ENCODE results near the gene RASSF3. TPM values are rescaled to one million over a fixed set of nuclear protein-coding genes. Genes with fewer than 3 reads are reported as not detected.

Gene RASSF3
- total and polyA plus RNA-seq, 11 donors = 32.8 to 116 (median 90.6) TPM

DNA sequence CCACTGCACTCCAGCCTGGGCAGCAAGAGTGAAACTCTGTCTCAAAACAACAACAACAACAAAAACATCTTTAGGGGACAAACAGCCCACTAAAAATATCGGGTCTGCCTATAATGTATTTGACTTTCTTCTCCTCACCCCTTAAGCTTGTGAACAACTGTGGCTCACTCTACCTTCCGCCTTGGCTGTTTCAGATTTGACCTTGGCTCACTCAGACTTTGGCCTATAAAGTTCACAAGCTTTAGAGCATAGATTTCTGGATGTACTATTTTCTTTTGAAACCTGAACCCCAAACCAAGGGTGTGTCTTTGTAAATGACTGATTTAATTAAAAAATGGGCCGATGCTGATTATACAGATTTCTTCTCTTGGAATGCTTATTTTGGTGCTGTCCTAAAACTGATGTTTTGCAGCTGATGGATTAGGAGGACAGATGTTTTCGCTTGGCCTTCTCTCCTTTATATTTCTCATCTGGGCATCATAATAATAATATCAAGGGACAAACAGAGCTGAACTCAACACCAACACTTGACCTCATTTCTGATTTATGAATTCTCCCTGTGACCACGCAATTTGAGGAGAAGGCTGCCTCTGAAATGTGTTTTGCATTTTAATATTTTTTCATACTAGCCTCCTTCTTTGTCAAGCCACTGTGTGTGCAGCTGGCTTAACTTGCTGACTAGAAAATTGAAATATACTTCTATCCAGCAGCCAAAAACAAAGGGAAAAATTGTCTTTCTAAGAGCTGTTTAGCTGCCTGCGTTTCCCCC is 40.2 kb upstream of the RASSF3 start:
- H3K27me3 ChIP-seq = no peaks in the 10 kb centered on the region
- WGBS, 4 donors = 78 to 86% (median 82%) methylated on average over 6 of the region's 6 CpGs
- peak in 3 of 4 donors; percentile 36 to 43 (median 40) for ATAC-seq
- peak overlapping the region in 10 of 12 donors; percentile 21 to 78 (median 50) for H3K27ac ChIP-seq
- DNase-seq = no peak
- peaks cover 0 to 43% (median 18%) of the 10 kb centered on the region in 12 donors for H3K4me1 ChIP-seq
- H3K36me3 ChIP-seq = no peaks in the 10 kb centered on the region
- H3K9me3 ChIP-seq = peaks cover 0 to 16% (median 8%) of the 10 kb centered on the region in 12 donors
- TF ChIP-seq, protein P1, sequence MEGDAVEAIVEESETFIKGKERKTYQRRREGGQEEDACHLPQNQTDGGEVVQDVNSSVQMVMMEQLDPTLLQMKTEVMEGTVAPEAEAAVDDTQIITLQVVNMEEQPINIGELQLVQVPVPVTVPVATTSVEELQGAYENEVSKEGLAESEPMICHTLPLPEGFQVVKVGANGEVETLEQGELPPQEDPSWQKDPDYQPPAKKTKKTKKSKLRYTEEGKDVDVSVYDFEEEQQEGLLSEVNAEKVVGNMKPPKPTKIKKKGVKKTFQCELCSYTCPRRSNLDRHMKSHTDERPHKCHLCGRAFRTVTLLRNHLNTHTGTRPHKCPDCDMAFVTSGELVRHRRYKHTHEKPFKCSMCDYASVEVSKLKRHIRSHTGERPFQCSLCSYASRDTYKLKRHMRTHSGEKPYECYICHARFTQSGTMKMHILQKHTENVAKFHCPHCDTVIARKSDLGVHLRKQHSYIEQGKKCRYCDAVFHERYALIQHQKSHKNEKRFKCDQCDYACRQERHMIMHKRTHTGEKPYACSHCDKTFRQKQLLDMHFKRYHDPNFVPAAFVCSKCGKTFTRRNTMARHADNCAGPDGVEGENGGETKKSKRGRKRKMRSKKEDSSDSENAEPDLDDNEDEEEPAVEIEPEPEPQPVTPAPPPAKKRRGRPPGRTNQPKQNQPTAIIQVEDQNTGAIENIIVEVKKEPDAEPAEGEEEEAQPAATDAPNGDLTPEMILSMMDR (IDR thresholded peaks at IDR 0.05) = no peak
- TF ChIP-seq POLR2A (IDR thresholded peaks at IDR 0.05) = no peak
- H3K4me3 ChIP-seq = no peak overlapping the region
- intact Hi-C loops (cut with DNase I) = loop anchor here in 5 of 10 donors (2.0 to 5.0 kb wide), 4 partner anchors 37 to 127 kb away; partner anchors contain the start of gene RASSF3 (in 2 of the 5)

DNA sequence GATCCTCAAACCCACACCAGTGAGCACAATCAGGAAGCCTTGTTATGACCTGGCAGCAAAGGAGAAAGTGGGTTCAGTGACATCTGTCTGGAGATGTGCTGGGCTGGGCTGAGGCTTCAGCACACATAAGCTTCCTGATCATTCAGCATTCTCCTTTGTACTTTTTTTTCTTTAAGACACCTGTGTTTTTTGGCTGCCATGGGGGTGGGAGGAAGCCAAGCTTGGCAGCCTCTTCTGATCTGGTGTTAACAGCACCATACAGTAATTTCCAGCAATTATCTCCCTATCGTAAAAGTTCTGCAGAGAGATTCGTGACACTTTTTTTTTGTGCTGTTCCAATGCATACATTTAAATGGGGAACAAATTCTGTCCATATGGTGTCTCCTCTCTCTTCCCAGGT is 38.9 kb upstream of the RASSF3 start:
- H3K27me3 ChIP-seq = no peaks in the 10 kb centered on the region
- DNase-seq = no peak
- peaks cover 0 to 43% (median 18%) of the 10 kb centered on the region in 12 donors for H3K4me1 ChIP-seq
- peaks cover 0 to 29% (median 11%) of the 10 kb centered on the region in 12 donors for H3K9me3 ChIP-seq
- H3K4me3 ChIP-seq = no peak overlapping the region
- no peak for TF ChIP-seq POLR2A (IDR thresholded peaks at IDR 0.05)
- TF ChIP-seq, protein P1 (IDR thresholded peaks at IDR 0.05) = no peak
- intact Hi-C loops (cut with DNase I) = loop anchor here in 1 of 10 donors (5.0 kb wide), 1 partner anchor 36 kb away; no protein-coding TSS in a partner anchor
- WGBS, 4 donors = 28 to 37% (median 32%) methylated on average over 2 of the region's 2 CpGs
- ATAC-seq = no peak
- peak overlapping the region in 1 of 12 donors; percentile 47 for H3K27ac ChIP-seq
- no peaks in the 10 kb centered on the region for H3K36me3 ChIP-seq

DNA sequence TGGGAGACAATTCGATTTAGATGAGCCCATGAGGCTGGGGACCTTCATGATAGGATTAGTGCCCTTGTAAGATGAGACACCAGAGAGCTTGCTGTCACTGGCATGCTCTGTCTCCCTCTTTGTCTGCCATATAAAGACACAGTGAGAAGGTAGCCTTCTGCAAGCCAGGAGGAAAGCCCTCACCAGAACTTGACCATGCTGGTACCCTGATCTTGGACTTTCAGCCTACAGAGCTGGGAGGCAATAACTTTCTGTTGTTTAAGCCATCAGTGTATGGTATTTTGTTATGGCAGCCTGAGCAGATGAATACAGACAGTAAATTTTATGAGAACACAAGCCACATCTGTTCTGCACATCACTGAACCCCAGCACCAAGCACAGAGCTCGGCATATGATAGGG is 38.1 kb upstream of the RASSF3 start:
- Histone ChIP-seq H3K27ac (no peak overlapping the region), H3K9me3 (peaks cover 0 to 29% (median 11%) of the 10 kb centered on the region in 12 donors), H3K4me1 (peaks cover 0 to 43% (median 18%) of the 10 kb centered on the region in 12 donors), H3K4me3 (no peak overlapping the region), H3K36me3 (no peaks in the 10 kb centered on the region), H3K27me3 (no peaks in the 10 kb centered on the region)
- no peak for DNase-seq
- WGBS, 4 donors = 91 to 96% (median 95%) methylated on average over 2 of the region's 2 CpGs
- intact Hi-C loops (cut with DNase I) = loop anchor here in 1 of 10 donors (5.0 kb wide), 1 partner anchor 35 kb away; no protein-coding TSS in a partner anchor
- TF ChIP-seq, protein P1 (IDR thresholded peaks at IDR 0.05) = no peak
- no peak for TF ChIP-seq POLR2A (IDR thresholded peaks at IDR 0.05)
- ATAC-seq = no peak

DNA sequence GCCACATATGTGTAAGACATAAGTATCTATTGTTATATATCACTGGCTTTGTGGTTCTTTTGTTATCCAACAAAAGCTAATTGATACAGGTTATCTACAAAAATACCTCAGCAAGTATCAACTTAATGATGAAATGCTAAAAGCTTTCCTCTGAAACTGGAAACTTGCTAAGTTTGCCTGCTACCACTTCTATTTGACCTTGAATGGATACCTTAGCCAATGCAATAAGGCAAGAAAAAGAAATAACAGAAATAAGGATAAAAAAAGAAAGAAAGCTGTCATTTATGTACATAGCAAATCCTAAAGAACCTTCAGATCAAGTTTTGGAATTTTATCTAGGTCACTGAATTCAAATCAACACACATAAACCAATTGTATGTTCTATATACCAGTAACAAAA is 35.5 kb upstream of the RASSF3 start:
- Histone ChIP-seq H3K27me3 (no peaks in the 10 kb centered on the region), H3K4me3 (no peak overlapping the region), H3K27ac (no peak overlapping the region), H3K9me3 (peaks cover 0 to 29% (median 11%) of the 10 kb centered on the region in 12 donors), H3K4me1 (peaks cover 0 to 19% (median 0%) of the 10 kb centered on the region in 12 donors), H3K36me3 (no peaks in the 10 kb centered on the region)
- TF ChIP-seq, protein P1 (IDR thresholded peaks at IDR 0.05) = no peak
- TF ChIP-seq POLR2A (IDR thresholded peaks at IDR 0.05) = no peak
- DNase-seq (no peak), ATAC-seq (no peak)
- intact Hi-C loops (cut with DNase I) = loop anchor here in 3 of 10 donors (2.0 to 5.0 kb wide), 3 partner anchors 26 to 37 kb away; partner anchors contain the start of gene RASSF3 (in 1 of the 3)

Data from heart left ventricle (tissue), 16 donors.